Chondrocyte (in vitro differentiated cells): ENCODE results near the gene R3HDM1. TPM values are rescaled to one million over a fixed set of nuclear protein-coding genes. Genes with fewer than 3 reads are reported as not detected.
"Not testable (repeated sequence)": the region's sequence is repeated elsewhere in the genome, so short reads cannot be mapped to it uniquely, and the experiment has no call there.

ENCODE experiments used
- DNase-seq: peaks from one replicate; pipeline ENCODE4 v3.0.0; 2021; ENCODE audit warnings: mixed read lengths, low spot score
- H3K27ac Mint-ChIP-seq: one replicate; pipeline ENCODE4 v1.8.0; 2021; ENCODE audit warnings: mild to moderate bottlenecking, moderate library complexity, mixed read lengths; ENCODE audit not compliant: unreplicated experiment
- H3K27me3 Mint-ChIP-seq: 2 replicates; pipeline ENCODE4 v1.8.0; 2021; ENCODE audit warnings: low read depth, mixed read lengths
- H3K36me3 Mint-ChIP-seq: 2 replicates; pipeline ENCODE4 v1.8.0; 2021; ENCODE audit warnings: low read depth, mixed read lengths
- H3K4me1 Mint-ChIP-seq: 2 replicates; pipeline ENCODE4 v1.8.0; 2021; ENCODE audit warnings: low read depth, mild to moderate bottlenecking, mixed read lengths
- H3K4me3 Mint-ChIP-seq: one replicate; pipeline ENCODE4 v1.8.0; 2021; ENCODE audit warnings: mild to moderate bottlenecking, moderate library complexity, mixed read lengths; ENCODE audit not compliant: unreplicated experiment
- H3K9me3 Mint-ChIP-seq: 2 replicates; pipeline ENCODE4 v1.8.0; 2021; ENCODE audit warnings: low read depth, mixed read lengths
- long read RNA-seq: library from polyadenylated mRNA; stranded (forward); transcript quantifications from one replicate; pipeline ENCODE4 v2.0.0, GENCODE V29; 2021
- total RNA-seq: library from RNA; stranded (reverse); gene quantifications from 3 replicates; pipeline ENCODE4 v1.2.1, GENCODE V29; 2021
- TF ChIP-seq, protein P1 (sequence below): fragments of 200-600 bp; sonication (generic); IDR thresholded peaks from 2 replicates; pipeline ENCODE4 v1.5.0; 2021; ENCODE audit warnings: antibody characterized with exemption, mild to moderate bottlenecking, moderate library complexity

Gene R3HDM1
- 28.2 to 33.2 TPM (median 31.3 TPM) in 3 replicates for total RNA-seq
- long read RNA-seq, full-length matches to known transcripts: 7 of 15 reads
- long read RNA-seq, partial matches to known transcripts: 1 of 15 reads
- long read RNA-seq, other reads (novel, unspliced or antisense): 7 of 15 reads

DNA sequence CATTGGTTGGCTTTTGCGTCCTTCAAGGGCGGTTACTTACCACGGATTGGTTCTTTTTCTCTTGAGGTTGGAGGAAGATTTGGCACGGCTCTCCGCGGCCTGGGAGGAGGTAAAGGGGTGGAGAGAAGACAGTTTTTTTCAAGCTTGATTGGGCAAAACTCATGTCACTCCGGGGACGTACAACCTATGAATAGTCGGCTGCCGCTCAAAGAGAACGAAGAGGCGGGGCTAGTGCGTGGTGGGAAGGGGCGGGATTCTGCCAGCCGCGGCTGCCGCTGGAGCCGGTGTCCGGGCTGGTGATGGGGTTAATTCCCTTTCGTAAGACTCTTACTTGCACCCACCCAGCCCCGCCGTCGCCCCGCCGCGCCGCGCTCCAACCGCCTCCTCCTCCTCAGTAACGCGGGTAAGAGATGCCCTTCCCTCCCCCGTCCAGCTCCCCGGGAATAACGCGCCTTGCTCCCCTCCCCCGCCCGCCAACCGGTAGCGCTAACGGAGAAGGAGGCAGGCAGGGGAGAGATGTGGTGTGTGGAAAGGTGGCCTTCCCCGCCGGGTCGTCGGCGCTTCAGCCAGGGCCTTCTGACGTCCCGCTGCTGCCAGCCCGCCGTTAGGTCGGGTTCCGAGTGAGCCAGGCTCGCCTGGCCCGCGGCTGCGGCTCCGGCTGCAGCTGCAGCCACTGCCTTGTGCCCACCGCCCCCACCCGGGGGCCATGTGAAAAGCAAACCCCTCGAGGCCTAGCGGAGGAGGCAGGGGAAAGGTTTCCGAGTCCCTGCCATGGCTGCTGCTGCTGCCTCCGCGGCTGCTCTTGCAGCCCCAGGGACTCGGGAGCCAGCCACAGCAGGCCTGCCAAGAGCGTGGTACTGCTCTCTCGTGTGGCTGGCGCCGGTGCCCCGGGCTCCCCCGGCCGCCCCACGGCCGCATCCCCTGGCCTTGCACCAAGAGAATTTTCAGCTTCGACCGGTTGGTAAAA, at the start of gene R3HDM1:
Gene R3HDM1, plus strand, starts transcription at position 254 of the 967 bp plus-strand sequence. CDS start 73,362 bp downstream, outside the sequence.
- no peak within 1 kb of the TSS for H3K4me3 Mint-ChIP-seq
- peak within 1 kb of the TSS; percentile 93 for H3K27ac Mint-ChIP-seq
- TF ChIP-seq, protein P1, sequence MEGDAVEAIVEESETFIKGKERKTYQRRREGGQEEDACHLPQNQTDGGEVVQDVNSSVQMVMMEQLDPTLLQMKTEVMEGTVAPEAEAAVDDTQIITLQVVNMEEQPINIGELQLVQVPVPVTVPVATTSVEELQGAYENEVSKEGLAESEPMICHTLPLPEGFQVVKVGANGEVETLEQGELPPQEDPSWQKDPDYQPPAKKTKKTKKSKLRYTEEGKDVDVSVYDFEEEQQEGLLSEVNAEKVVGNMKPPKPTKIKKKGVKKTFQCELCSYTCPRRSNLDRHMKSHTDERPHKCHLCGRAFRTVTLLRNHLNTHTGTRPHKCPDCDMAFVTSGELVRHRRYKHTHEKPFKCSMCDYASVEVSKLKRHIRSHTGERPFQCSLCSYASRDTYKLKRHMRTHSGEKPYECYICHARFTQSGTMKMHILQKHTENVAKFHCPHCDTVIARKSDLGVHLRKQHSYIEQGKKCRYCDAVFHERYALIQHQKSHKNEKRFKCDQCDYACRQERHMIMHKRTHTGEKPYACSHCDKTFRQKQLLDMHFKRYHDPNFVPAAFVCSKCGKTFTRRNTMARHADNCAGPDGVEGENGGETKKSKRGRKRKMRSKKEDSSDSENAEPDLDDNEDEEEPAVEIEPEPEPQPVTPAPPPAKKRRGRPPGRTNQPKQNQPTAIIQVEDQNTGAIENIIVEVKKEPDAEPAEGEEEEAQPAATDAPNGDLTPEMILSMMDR: peak; percentile 66

DNA sequence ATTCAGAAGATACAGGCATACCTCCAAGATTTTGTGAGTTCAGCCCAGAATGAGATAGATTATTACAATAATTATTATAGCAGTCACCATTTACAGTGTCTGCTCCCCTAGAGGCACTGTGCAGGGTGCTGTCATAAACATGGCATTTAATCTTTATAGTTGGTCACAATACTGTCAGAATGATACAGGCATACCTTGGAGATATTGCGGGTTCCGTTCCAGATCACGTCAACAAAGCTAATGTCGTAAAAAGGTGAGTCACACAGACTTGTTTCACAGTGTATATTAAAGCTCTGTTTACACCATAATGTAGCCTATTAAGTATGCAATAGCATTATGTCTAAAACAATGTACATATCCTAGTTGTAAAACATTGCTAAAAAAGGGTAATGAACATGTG, 45.8 kb upstream of the R3HDM1 start:
- Mint-ChIP-seq H3K27me3 (no peaks in the 10 kb centered on the region), H3K27ac (no peak overlapping the region), H3K4me1 (peaks cover 8% of the 10 kb centered on the region), H3K36me3 (peaks cover 18% of the 10 kb centered on the region), H3K4me3 (no peak overlapping the region), H3K9me3 (peaks cover 19% of the 10 kb centered on the region)
- TF ChIP-seq, protein P1: no peak
- DNase-seq: no peak

More for the DNA sequence above, at the start of gene R3HDM1:
- peak; percentile 96 for DNase-seq
- H3K36me3 Mint-ChIP-seq: peaks cover 1% of the 10 kb centered on the region
- H3K9me3 Mint-ChIP-seq: no peaks in the 10 kb centered on the region
- H3K27me3 Mint-ChIP-seq: no peaks in the 10 kb centered on the region
- H3K4me1 Mint-ChIP-seq: peaks cover 19% of the 10 kb centered on the region

DNA sequence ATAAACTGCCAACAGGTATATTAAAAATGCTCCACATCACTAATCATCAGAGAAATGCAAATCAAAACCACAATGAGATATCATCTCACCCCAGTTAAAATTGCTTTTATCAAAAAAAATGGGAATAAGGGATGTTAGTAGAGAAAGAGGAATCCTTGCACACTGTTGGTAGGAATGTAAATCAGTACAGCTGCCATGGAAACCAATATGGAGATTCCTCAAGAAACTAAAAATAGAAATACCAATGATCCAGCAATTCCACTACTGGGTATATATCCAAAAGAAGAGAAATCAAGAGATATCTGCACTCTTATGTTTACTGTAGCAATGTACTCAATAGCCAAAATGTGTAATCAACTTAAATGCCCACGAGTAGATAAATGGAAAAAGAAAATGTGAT, 40.9 kb upstream of the R3HDM1 start:
- Mint-ChIP-seq H3K36me3 (peaks cover 17% of the 10 kb centered on the region), H3K9me3 (peaks cover 23% of the 10 kb centered on the region), H3K4me1 (peaks cover 20% of the 10 kb centered on the region), H3K27me3 (no peaks in the 10 kb centered on the region), H3K4me3 (no peak overlapping the region), H3K27ac (peak overlapping the region; percentile 0)
- TF ChIP-seq, protein P1: no peak
- no peak for DNase-seq

DNA sequence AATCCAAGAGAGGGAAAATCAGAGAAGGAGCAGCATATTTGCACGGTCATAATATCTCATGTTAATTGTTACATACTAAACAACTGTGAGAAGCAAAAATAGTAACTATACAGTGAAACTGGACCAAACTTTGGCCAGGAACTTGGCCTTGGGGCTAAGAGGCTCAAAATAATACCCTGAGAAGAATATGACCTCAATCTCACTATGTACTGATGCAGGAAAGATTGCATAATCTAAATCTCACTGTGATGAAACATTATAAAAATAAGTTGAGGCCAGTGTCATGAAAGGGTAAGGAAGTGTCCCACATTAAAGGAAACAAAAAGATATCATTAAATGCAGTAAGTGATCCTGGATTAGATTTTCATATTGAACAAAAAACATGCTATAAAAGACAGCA, 36.8 kb upstream of the R3HDM1 start:
- no peaks in the 10 kb centered on the region for H3K27me3 Mint-ChIP-seq
- DNase-seq: no peak
- peaks cover 20% of the 10 kb centered on the region for H3K4me1 Mint-ChIP-seq
- no peak overlapping the region for H3K27ac Mint-ChIP-seq
- no peak overlapping the region for H3K4me3 Mint-ChIP-seq
- H3K9me3 Mint-ChIP-seq: peaks cover 28% of the 10 kb centered on the region
- H3K36me3 Mint-ChIP-seq: peaks cover 21% of the 10 kb centered on the region
- TF ChIP-seq, protein P1: no peak

DNA sequence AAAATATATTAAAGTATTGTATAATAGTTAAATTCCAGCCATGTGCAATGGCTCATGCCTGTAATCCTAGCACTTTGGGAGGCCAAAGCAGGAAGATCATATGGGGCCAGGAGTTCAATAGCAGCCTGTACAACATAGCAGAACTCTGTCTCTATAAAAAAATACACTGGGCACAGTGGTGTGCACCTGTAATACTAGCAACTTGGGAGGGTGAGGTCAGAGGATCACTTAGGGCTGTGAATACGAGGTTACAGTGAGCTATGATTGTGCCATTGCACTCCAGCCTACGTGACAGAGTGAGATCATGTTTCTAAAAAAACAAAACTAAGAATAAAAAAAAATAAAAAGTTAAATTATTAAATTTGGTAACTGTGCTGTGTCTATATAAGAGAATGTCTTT, 36.4 kb upstream of the R3HDM1 start:
- Mint-ChIP-seq H3K36me3 (peaks cover 23% of the 10 kb centered on the region), H3K4me1 (peaks cover 17% of the 10 kb centered on the region), H3K27ac (no peak overlapping the region), H3K4me3 (no peak overlapping the region), H3K9me3 (peaks cover 30% of the 10 kb centered on the region), H3K27me3 (no peaks in the 10 kb centered on the region)
- no peak for DNase-seq
- TF ChIP-seq, protein P1: no peak

DNA sequence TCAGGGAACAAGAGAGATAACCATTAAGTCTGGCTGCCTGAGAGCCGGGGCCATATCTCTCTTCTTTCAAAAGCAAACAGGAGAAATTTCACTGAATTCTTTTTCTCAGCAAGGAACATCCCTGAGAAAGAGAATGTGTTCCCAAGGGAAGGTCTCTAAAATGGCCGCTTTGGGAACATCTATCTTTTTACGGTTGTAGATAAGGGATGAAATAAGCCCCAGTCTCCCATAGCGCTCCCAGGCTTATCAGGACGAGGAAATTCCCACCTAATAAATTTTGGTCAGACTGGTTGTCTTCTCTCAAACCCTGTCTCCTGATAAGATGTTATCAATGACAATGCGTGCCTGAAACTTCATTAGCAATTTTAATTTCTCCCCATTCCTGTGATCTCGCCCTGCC, 32.7 kb upstream of the R3HDM1 start:
- H3K36me3 Mint-ChIP-seq: peaks cover 26% of the 10 kb centered on the region
- H3K9me3 Mint-ChIP-seq: peaks cover 23% of the 10 kb centered on the region
- not testable (repeated sequence) for H3K4me3 Mint-ChIP-seq, H3K27me3 Mint-ChIP-seq, H3K27ac Mint-ChIP-seq, H3K4me1 Mint-ChIP-seq, DNase-seq
